Esophagus squamous epithelium (tissue), 5 donors: ENCODE results near the gene LMNA. TPM values are rescaled to one million over a fixed set of nuclear protein-coding genes. Genes with fewer than 3 reads are reported as not detected.

Experiments used
- DNase-seq: peaks from one replicate; lab custom pipeline; 2025; lab: John Stamatoyannopoulos, UW
- H3K27ac ChIP-seq, 4 donors: fragments of 200-600 bp; sonication (generic); one replicate each; pipeline ENCODE4 v1.5.1; 2016 to 2019; ENCODE audit warnings: mild to moderate bottlenecking in 1 of 4
- H3K27me3 ChIP-seq, 4 donors: fragments of 200-600 bp; sonication (generic); 1 replicate in 3 of 4; 2 replicates in 1 of 4; pipeline versions ENCODE4 v1.5.1 to v1.6.0; 2017 to 2021; ENCODE audit warnings: antibody characterized with exemption in 1 of 4
- H3K36me3 ChIP-seq, 3 donors: fragments of 200-600 bp; sonication (generic); one replicate each; pipeline ENCODE4 v1.5.1; 2016 to 2019
- H3K4me1 ChIP-seq, 3 donors: fragments of 200-600 bp; sonication (generic); one replicate each; pipeline ENCODE4 v1.5.1; 2017 to 2019
- H3K4me3 ChIP-seq, 4 donors: fragments of 200-600 bp; sonication (generic); 1 replicate in 3 of 4; 2 replicates in 1 of 4; pipeline ENCODE4 v1.5.1; 2016 to 2019; ENCODE audit warnings: mild to moderate bottlenecking in 2 of 4, moderate library complexity in 1 of 4
- H3K9me3 ChIP-seq, 3 donors: fragments of 200-600 bp; sonication (generic); one replicate each; pipeline ENCODE4 v1.5.1; 2016 to 2019
- POLR2A ChIP-seq, 4 donors: fragments of 450-650 bp; IDR thresholded peaks; one replicate each; pipeline ENCODE4 v1.6.1; 2017; ENCODE audit warnings: antibody characterized with exemption in 4 of 4, mild to moderate bottlenecking in 4 of 4, moderate library complexity in 3 of 4
- WGBS, 2 donors: methylation state at CpG; one replicate each; pipeline ENCODE4 v1.1.5; 2018; 5-methylcytosine and 5-hydroxymethylcytosine counted together
- intact Hi-C: fragments of 100-400 bp; cut with DNase I; formaldehyde crosslinking; loops from one replicate; pipeline ENCODE4 v1.15.0; 2022
- total RNA-seq, 4 donors: library from RNA; depleted of rRNA; stranded (reverse); fragments of >200 nt; gene quantifications; one replicate each; pipeline ENCODE4 v1.1.0, GENCODE V29; 2016
- TF ChIP-seq, protein P1 (sequence below), 6 experiments: fragments of 450-650 bp in 4 of 6; fragments of 200-600 bp in 2 of 6; sonication (generic) in 2 of 6; IDR thresholded peaks; one replicate each; pipeline ENCODE4 v1.5.1; 2016 to 2019; ENCODE audit warnings: antibody characterized with exemption in 6 of 6, mild to moderate bottlenecking in 4 of 6, moderate library complexity in 4 of 6
- donor health status: DM: yes; HTN: yes; CAD: no.

LMNA gene
- total RNA-seq, 4 donors from 2014 or later, result 322 to 480 (median 403) TPM

DNA sequence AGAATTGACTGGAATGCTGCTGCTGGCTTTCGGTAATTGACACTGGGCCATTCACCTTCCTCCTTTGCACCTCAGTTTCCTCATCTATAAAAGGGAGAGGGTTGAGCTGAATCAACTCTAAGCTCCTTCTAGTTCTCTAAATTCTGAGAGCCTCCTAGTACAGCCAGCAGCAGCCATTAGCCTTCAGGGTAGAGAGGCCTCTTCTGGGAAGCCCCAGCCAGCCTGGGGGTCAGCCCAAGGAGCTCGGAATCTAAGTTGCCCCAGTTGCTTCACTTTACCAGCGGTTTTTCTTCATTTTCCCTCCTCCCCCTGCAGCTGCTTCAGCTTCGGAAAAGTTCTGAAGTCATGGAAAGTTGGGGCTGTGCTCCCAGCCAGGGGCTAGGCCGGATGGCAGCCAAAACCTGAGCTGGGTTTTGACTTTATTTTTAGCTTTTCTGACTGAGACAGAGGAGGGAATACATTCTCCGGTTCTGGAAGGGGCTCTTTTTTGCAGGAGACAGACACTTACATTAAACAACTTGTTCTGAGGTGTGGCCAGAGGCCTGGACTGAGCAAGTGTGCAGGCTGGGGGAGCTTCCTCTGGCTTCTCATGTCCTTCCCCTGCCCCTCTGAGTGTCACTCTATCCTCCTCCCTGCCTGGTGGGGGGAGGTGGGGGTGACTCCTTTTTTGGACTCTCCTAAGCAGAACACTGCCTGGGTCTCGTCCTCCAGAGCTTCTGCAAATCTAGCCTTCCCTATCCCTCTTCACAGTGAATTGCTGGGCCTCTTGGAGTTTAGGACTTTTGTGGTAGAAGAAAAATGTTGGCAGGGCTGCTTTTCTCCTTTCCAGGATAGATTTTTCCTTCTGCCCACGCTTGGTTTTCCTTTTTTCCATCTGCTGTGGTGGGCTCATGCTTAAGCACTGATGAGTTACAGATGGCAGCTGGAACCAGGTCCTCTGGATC, 14.4 kb downstream of the LMNA start:
- H3K36me3 ChIP-seq, result peaks cover 28 to 43% (median 29%) of the 10 kb centered on the region in 3 donors
- no peaks in the 10 kb centered on the region for H3K27me3 ChIP-seq
- TF ChIP-seq, protein P1, sequence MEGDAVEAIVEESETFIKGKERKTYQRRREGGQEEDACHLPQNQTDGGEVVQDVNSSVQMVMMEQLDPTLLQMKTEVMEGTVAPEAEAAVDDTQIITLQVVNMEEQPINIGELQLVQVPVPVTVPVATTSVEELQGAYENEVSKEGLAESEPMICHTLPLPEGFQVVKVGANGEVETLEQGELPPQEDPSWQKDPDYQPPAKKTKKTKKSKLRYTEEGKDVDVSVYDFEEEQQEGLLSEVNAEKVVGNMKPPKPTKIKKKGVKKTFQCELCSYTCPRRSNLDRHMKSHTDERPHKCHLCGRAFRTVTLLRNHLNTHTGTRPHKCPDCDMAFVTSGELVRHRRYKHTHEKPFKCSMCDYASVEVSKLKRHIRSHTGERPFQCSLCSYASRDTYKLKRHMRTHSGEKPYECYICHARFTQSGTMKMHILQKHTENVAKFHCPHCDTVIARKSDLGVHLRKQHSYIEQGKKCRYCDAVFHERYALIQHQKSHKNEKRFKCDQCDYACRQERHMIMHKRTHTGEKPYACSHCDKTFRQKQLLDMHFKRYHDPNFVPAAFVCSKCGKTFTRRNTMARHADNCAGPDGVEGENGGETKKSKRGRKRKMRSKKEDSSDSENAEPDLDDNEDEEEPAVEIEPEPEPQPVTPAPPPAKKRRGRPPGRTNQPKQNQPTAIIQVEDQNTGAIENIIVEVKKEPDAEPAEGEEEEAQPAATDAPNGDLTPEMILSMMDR (IDR thresholded peaks at IDR 0.05), result no peak
- no peak for TF ChIP-seq POLR2A (IDR thresholded peaks at IDR 0.05)
- H3K9me3 ChIP-seq, result no peaks in the 10 kb centered on the region
- peak overlapping the region in 3 of 4 donors; percentile 16 to 46 (median 17) for H3K4me3 ChIP-seq
- DNase-seq, result no peak
- H3K27ac ChIP-seq, result peak overlapping the region; percentile 97 to 99 (median 98)
- intact Hi-C loops, result loop anchor here (2.0 kb wide), 1 partner anchor 32 kb away; no protein-coding TSS in a partner anchor
- 18 to 22% methylated on average over 8 of the region's 8 CpGs for WGBS, 2 donors
- H3K4me1 ChIP-seq, result peaks cover 65 to 74% (median 68%) of the 10 kb centered on the region in 3 donors

DNA sequence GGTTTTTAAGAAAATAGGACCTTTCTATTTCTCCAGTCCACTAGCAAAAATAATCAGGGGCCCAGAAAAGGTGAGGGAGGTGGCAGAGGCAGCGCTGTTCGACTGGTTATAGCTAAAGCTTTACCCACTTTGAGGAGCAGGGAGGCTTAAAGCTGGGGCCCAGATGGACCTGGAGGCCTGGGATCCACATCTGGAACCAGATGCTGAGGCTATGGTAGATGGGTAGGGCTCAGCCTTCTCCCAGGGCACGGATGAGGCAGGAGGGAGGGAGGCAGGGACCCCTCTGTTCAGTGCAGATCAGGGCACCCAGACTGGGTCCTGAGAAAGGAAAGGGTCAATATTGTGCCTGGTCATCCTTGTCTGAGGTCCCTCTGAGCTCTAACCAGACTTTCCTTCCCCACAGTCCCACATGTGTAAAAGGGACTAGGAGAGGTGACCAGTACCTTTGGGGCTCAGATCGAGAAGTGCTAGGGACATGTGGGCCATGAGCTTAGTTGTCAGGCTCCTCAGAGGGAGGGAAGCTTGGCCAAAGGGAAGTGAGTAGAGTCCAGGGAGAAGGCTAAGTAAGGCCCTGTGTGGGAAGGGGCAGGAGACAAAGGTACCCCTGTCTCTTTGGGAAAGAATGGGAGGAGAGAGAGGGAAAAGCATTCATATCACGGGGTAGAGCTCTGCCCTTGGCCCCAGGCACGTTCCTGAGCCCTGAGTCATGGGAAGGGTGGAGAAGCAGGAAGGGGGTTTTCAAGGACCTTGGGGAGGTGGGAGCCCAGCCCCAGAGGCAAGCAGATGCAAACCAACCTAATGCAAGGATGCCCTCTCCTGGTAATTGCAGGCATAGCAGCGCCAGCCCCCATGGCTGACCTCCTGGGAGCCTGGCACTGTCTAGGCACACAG, 15.4 kb downstream of the LMNA start:
- no peaks in the 10 kb centered on the region for H3K27me3 ChIP-seq
- intact Hi-C loops, result loop anchor here (2.0 kb wide), 1 partner anchor 33 kb away; no protein-coding TSS in a partner anchor
- peak overlapping the region in 2 of 4 donors; percentile 17 to 46 for H3K4me3 ChIP-seq
- peak overlapping the region; percentile 97 to 99 (median 98) for H3K27ac ChIP-seq
- no peak for DNase-seq
- peaks cover 56 to 64% (median 58%) of the 10 kb centered on the region in 3 donors for H3K4me1 ChIP-seq
- peaks cover 38 to 53% (median 39%) of the 10 kb centered on the region in 3 donors for H3K36me3 ChIP-seq
- H3K9me3 ChIP-seq, result no peaks in the 10 kb centered on the region
- TF ChIP-seq POLR2A (IDR thresholded peaks at IDR 0.05), result peak in 1 of 4 donors; percentile 16
- TF ChIP-seq, protein P1 (IDR thresholded peaks at IDR 0.05), result peak; percentile 89 to 99 (median 98)
- WGBS, 2 donors, result 23 to 28% methylated on average over 6 to 7 of the region's 7 CpGs

DNA sequence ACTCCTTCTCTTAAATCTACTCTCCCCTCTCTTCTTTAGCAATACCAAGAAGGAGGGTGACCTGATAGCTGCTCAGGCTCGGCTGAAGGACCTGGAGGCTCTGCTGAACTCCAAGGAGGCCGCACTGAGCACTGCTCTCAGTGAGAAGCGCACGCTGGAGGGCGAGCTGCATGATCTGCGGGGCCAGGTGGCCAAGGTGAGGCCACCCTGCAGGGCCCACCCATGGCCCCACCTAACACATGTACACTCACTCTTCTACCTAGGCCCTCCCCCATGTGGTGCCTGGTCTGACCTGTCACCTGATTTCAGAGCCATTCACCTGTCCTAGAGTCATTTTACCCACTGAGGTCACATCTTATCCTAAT, 16.0 kb downstream of the LMNA start:
- Histone ChIP-seq H3K4me1 (peaks cover 51 to 57% (median 52%) of the 10 kb centered on the region in 3 donors), H3K4me3 (no peak overlapping the region), H3K27ac (peak overlapping the region; percentile 97 to 99 (median 98)), H3K9me3 (no peaks in the 10 kb centered on the region), H3K27me3 (no peaks in the 10 kb centered on the region), H3K36me3 (peaks cover 44 to 59% (median 45%) of the 10 kb centered on the region in 3 donors)
- intact Hi-C loops, result no loop called here
- no peak for TF ChIP-seq POLR2A (IDR thresholded peaks at IDR 0.05)
- TF ChIP-seq, protein P1 (IDR thresholded peaks at IDR 0.05), result no peak
- DNase-seq, result no peak
- 40% methylated on average over 1 of the region's 6 CpGs; no CpG with 5 or more reads in 1 of the 2 donors for WGBS, 2 donors

- H3K9me3 ChIP-seq, result no peaks in the 10 kb centered on the region
- no peak for TF ChIP-seq POLR2A (IDR thresholded peaks at IDR 0.05)
- TF ChIP-seq, protein P1 (IDR thresholded peaks at IDR 0.05), result no peak
- no peak overlapping the region for H3K4me3 ChIP-seq
- no peaks in the 10 kb centered on the region for H3K27me3 ChIP-seq
- H3K4me1 ChIP-seq, result peaks cover 8 to 34% (median 9%) of the 10 kb centered on the region in 3 donors
- DNase-seq, result no peak
- WGBS, 2 donors, result 96 to 98% methylated on average over 7 to 16 of the region's 18 CpGs
- H3K27ac ChIP-seq, result peak overlapping the region in 2 of 4 donors; percentile 6 to 13
- H3K36me3 ChIP-seq, result peaks cover 86 to 96% (median 87%) of the 10 kb centered on the region in 3 donors
- intact Hi-C loops, result loop anchor here (5.0 kb wide), 1 partner anchor 92 kb away; no protein-coding TSS in a partner anchor
These were observed 20.4 kb downstream of the LMNA start for GRCh38 chr1:156134716-156135435.
